ENCODE results near the gene ELOVL5.
A peak's percentile ranks its signal among the peaks of the same experiment; 100 is the strongest.

Gene ELOVL5

DNA sequence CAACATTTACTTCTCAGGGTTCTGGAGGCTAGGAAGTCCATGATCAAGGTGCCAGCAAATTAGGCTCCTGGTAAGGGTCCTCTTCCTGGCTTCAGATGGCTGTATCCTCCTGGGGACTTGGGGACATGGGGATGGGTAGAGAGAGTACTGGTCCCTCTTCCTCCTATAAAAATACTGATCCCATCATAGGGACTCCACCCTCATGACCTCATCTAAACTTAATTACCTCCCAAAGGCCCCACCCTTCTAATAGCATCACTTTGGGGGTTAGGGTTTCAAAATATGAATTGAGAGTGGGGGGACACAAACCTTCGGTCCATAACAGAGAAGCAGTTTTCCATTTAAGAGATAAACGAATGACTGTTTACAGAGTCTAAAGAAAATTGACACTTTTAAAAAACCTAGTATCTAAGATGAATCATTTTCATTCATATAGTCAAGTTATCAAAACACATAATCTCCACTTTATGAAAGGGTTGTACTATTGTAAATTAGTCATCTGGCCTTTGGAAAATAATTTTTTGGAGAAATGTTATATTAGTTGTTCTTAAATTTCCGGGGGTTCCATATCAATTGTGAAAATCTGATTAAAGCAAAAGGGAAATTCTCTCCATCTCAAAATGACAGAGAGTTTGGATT, 33.5 kb downstream of the ELOVL5 start:
- H3K4me3 ChIP-seq (replicated peaks; ENCODE audit: low read depth, low read length): no peak overlapping the region
- TF ChIP-seq, protein P1, sequence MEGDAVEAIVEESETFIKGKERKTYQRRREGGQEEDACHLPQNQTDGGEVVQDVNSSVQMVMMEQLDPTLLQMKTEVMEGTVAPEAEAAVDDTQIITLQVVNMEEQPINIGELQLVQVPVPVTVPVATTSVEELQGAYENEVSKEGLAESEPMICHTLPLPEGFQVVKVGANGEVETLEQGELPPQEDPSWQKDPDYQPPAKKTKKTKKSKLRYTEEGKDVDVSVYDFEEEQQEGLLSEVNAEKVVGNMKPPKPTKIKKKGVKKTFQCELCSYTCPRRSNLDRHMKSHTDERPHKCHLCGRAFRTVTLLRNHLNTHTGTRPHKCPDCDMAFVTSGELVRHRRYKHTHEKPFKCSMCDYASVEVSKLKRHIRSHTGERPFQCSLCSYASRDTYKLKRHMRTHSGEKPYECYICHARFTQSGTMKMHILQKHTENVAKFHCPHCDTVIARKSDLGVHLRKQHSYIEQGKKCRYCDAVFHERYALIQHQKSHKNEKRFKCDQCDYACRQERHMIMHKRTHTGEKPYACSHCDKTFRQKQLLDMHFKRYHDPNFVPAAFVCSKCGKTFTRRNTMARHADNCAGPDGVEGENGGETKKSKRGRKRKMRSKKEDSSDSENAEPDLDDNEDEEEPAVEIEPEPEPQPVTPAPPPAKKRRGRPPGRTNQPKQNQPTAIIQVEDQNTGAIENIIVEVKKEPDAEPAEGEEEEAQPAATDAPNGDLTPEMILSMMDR (IDR thresholded peaks at IDR 0.05; ENCODE audit: low read length, missing control alignments): no peak
- no peak for DNase-seq (ENCODE audit: low read depth)

DNA sequence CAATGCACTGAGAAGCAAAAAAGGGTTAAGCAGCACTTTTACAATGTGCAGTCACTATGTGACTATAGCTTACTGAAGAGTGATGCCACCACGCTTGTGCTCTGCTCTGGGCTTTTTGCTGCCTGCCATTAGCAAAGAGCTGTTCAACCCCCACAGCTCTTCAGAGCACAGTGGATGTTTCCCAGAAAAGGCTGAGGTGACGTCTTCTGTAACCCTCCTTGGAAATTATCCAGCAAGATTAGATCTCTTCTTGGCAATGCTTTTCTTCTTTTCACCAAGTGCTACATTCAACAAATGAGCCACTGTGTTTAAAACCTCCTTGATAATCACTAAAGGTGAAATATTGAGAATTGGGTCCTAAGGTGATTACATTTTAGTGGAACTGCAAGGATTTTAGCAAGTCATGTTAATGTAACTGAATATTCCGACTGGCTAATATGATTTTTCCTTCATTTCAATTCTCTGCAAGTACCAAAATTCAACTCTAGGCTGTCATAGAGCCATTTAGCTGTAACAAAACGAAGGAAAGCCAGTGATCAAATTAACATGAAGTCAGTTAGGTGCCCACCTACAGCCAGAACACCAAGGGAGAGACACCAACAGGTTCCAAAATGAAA, 34.9 kb downstream of the ELOVL5 start:
- TF ChIP-seq, protein P1 (IDR thresholded peaks at IDR 0.05; ENCODE audit: low read length, missing control alignments): no peak
- no peak overlapping the region for H3K4me3 ChIP-seq (replicated peaks; ENCODE audit: low read depth, low read length)
- peak; percentile 92 for DNase-seq (ENCODE audit: low read depth)

DNA sequence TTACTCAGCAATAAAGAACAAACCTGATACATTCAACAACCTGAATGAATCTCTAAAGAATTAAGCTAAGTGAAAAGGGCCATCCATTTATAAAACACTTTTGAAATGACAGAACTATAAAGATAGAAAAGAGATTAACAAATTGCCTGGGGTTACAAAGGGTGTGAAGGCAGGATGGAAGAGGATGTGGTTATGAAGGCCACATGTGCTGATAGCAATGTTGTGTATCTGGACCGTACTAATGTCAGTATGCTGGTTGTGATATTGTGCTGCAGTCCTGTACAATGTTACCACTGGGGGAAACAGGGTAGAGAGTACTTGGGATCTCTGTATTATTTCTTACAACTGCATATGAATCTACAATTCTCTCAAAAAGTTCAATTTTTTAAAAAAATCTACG, 36.4 kb downstream of the ELOVL5 start:
- H3K4me3 ChIP-seq (replicated peaks; ENCODE audit: low read depth, low read length): no peak overlapping the region
- TF ChIP-seq, protein P1 (IDR thresholded peaks at IDR 0.05; ENCODE audit: low read length, missing control alignments): no peak
- DNase-seq (ENCODE audit: low read depth): no peak

DNA sequence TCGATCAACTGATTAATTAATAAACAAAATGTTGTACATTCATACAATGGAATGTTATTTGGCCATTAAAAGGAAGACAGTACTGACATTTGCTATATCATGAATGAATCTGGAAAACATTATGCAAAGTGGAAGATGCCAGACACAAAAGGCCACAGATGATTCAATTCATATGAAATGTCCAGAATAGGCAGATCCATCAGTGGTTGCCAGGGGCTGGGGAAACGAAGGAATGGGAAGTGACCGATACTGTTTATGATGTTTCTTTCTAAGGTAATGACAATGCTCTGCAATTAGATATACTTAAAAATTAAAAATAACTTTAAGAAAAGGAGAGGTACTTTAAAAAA, 37.2 kb downstream of the ELOVL5 start:
- no peak overlapping the region for H3K4me3 ChIP-seq (replicated peaks; ENCODE audit: low read depth, low read length)
- TF ChIP-seq, protein P1 (IDR thresholded peaks at IDR 0.05; ENCODE audit: low read length, missing control alignments): no peak
- DNase-seq (ENCODE audit: low read depth): no peak

DNA sequence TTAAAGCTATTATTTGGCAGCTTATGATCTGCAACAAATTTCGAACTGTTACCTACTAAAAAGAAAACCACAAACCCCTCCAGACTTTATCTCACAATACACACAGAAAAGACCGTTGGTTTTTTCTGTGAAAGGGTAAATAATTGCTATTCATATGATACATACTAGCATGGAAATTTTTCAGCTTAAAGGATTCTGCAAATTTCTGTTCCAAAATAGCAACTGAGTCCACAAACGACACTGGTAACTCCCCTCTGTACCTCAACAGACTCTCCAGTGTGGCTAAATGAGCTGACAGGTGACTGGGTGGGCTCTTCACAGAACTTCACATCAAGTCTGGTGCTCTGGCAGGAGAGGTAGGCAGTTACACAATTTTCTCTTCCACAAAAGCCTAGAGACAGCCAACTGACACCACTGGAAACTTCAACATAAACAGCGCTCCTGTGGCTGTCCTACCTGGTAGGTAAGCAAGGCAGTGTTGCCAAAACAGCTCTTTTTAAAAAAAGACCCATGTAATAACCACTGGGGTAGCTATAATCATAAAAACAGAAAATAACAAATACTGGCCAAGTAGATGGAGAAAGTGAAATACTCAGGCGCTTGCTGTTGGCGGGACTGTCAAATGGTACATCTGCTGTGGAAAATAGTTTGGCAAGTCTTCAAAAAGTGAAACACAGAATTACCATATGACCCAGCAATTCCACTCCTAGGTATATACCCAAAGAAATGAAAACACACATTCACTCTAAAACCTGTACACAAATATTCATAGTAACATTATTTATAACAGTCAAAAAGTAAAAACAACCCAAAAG, 37.8 kb downstream of the ELOVL5 start:
- no peak overlapping the region for H3K4me3 ChIP-seq (replicated peaks; ENCODE audit: low read depth, low read length)
- no peak for DNase-seq (ENCODE audit: low read depth)
- TF ChIP-seq, protein P1 (IDR thresholded peaks at IDR 0.05; ENCODE audit: low read length, missing control alignments): no peak

DNA sequence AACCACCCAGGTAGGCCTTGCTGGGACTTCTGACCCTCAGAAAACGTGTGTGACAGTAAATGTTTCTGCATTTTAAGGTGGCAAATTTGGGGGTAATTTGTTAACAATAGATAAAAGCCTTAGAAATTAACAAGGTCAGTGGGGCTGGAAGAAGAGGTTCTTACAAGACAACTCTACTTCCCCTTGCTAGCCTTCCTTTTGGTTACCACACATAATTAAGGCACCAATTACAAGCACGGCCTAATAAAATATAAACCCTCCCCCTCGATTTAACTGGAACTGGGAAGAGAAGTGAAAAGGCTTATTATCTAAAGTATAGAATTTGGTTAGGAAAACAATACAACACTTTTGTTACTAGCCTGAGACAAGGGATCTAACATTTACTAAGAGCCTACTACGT, 38.8 kb downstream of the ELOVL5 start:
- no peak overlapping the region for H3K4me3 ChIP-seq (replicated peaks; ENCODE audit: low read depth, low read length)
- TF ChIP-seq, protein P1 (IDR thresholded peaks at IDR 0.05; ENCODE audit: low read length, missing control alignments): no peak
- no peak for DNase-seq (ENCODE audit: low read depth)
